ENCODE measurements around the gene ARMC2.
"Not testable (repeated sequence)": the region's sequence is repeated elsewhere in the genome, so short reads cannot be mapped to it uniquely, and the experiment has no call there.

Gene ARMC2

GRCh38 chr6:108853077-108853476 lies 4.9 kb downstream of the ARMC2 start:
- peaks cover 14% of the 10 kb centered on the region for H3K36me3 ChIP-seq (ENCODE audit: insufficient read depth, insufficient read length, low read length)
- H3K9me3 ChIP-seq (ENCODE audit: insufficient read depth, low read length), result peaks cover 8% of the 10 kb centered on the region
- TF ChIP-seq YY1 (IDR thresholded peaks at IDR 0.05; ENCODE audit: insufficient read depth, insufficient read length) (no peak), ZNF274 (IDR thresholded peaks at IDR 0.05; ENCODE audit: low read depth, low read length) (no peak), SUZ12 (IDR thresholded peaks at IDR 0.05; ENCODE audit: extremely low read depth, insufficient read depth, insufficient read length) (no peak)
- no peak overlapping the region for H3K4me3 ChIP-seq (ENCODE audit: insufficient read length, low read depth)
- H3K4me1 ChIP-seq (ENCODE audit: insufficient read depth, insufficient read length), result no peaks in the 10 kb centered on the region
- no peak for DNase-seq (ENCODE audit: low read depth, low spot score)
- no peaks in the 10 kb centered on the region for H3K27me3 ChIP-seq (ENCODE audit: insufficient read depth, insufficient read length)
- no peak overlapping the region for H3K9ac ChIP-seq (ENCODE audit: insufficient read length, low read depth)

DNA sequence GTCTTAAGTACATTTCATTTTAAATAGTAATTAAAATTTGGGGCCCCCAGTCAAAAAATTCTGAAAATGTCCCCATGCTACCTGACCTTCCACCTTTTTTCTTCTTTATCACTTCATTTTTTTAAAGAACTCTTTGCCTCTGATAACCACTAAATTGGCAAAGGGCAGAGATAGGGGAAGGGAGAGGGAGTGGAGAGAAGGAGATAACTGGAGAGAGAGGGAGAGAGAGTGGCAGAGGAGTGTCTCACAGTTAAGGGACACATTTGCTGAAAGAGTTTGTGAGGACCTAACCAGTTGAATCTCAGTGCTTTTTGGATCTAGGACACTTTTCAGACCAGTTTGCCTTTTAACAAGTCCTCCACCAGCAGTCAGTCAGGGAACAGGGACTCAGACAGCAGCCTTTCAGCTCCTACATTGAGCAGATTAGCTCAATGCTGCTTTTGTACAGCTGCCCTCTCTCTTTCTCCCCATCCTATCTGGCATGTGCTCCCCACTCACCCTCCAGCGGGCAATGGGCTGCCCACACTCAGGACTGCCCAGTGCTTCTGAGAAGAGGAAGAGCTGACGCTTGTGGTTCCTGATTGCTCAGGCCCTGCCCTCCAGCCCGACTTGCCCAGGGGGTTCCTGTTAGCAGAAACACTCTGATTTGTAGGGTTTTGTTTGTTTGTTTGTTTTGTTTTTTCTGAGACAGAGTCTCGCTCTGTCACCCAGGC lies 14.4 kb downstream of the ARMC2 start:
- TF ChIP-seq ZNF274 (IDR thresholded peaks at IDR 0.05; ENCODE audit: low read depth, low read length) (no peak), YY1 (IDR thresholded peaks at IDR 0.05; ENCODE audit: insufficient read depth, insufficient read length) (no peak), SUZ12 (IDR thresholded peaks at IDR 0.05; ENCODE audit: extremely low read depth, insufficient read depth, insufficient read length) (no peak)
- H3K4me1 ChIP-seq (ENCODE audit: insufficient read depth, insufficient read length), result no peaks in the 10 kb centered on the region
- H3K36me3 ChIP-seq (ENCODE audit: insufficient read depth, insufficient read length, low read length), result peaks cover 6% of the 10 kb centered on the region

GRCh38 chr6:108865751-108866286 lies 17.6 kb downstream of the ARMC2 start:
- not testable (repeated sequence) for H3K36me3 ChIP-seq (ENCODE audit: insufficient read depth, insufficient read length, low read length); H3K4me1 ChIP-seq (ENCODE audit: insufficient read depth, insufficient read length); DNase-seq (ENCODE audit: low read depth, low spot score); H3K9me3 ChIP-seq (ENCODE audit: insufficient read depth, low read length); H3K4me3 ChIP-seq (ENCODE audit: insufficient read length, low read depth); H3K9ac ChIP-seq (ENCODE audit: insufficient read length, low read depth); H3K27me3 ChIP-seq (ENCODE audit: insufficient read depth, insufficient read length)

More for the DNA sequence above, 14.4 kb downstream of the ARMC2 start:
- Histone ChIP-seq H3K27me3 (ENCODE audit: insufficient read depth, insufficient read length) (no peaks in the 10 kb centered on the region), H3K9me3 (ENCODE audit: insufficient read depth, low read length) (no peaks in the 10 kb centered on the region; the same call in 1 of the 2 replicates), H3K4me3 (ENCODE audit: insufficient read length, low read depth) (no peak overlapping the region), H3K9ac (ENCODE audit: insufficient read length, low read depth) (no peak overlapping the region)
- DNase-seq (ENCODE audit: low read depth, low spot score), result no peak

GRCh38 chr6:108866798-108867197 lies 18.6 kb downstream of the ARMC2 start:
- no peak for DNase-seq (ENCODE audit: low read depth, low spot score)
- Histone ChIP-seq H3K27me3 (ENCODE audit: insufficient read depth, insufficient read length) (no peaks in the 10 kb centered on the region), H3K36me3 (ENCODE audit: insufficient read depth, insufficient read length, low read length) (peaks cover 3% of the 10 kb centered on the region), H3K9me3 (ENCODE audit: insufficient read depth, low read length) (no peaks in the 10 kb centered on the region), H3K4me3 (ENCODE audit: insufficient read length, low read depth) (no peak overlapping the region), H3K9ac (ENCODE audit: insufficient read length, low read depth) (no peak overlapping the region), H3K4me1 (ENCODE audit: insufficient read depth, insufficient read length) (peaks cover 4% of the 10 kb centered on the region)
- TF ChIP-seq YY1 (IDR thresholded peaks at IDR 0.05; ENCODE audit: insufficient read depth, insufficient read length), result no peak
- no peak for TF ChIP-seq ZNF274 (IDR thresholded peaks at IDR 0.05; ENCODE audit: low read depth, low read length)
- no peak for TF ChIP-seq SUZ12 (IDR thresholded peaks at IDR 0.05; ENCODE audit: extremely low read depth, insufficient read depth, insufficient read length)

- H3K9ac ChIP-seq (ENCODE audit: insufficient read length, low read depth), result no peak overlapping the region
- H3K4me3 ChIP-seq (ENCODE audit: insufficient read length, low read depth), result no peak overlapping the region
- DNase-seq (ENCODE audit: low read depth, low spot score), result no peak
- H3K36me3 ChIP-seq (ENCODE audit: insufficient read depth, insufficient read length, low read length), result no peaks in the 10 kb centered on the region
- no peaks in the 10 kb centered on the region for H3K9me3 ChIP-seq (ENCODE audit: insufficient read depth, low read length)
- H3K27me3 ChIP-seq (ENCODE audit: insufficient read depth, insufficient read length), result no peaks in the 10 kb centered on the region
- TF ChIP-seq SUZ12 (IDR thresholded peaks at IDR 0.05; ENCODE audit: extremely low read depth, insufficient read depth, insufficient read length) (no peak), YY1 (IDR thresholded peaks at IDR 0.05; ENCODE audit: insufficient read depth, insufficient read length) (no peak), ZNF274 (IDR thresholded peaks at IDR 0.05; ENCODE audit: low read depth, low read length) (no peak)
- H3K4me1 ChIP-seq (ENCODE audit: insufficient read depth, insufficient read length), result peaks cover 6% of the 10 kb centered on the region
Observed at GRCh38 chr6:108868647-108869046, 20.4 kb downstream of the ARMC2 start.

DNA sequence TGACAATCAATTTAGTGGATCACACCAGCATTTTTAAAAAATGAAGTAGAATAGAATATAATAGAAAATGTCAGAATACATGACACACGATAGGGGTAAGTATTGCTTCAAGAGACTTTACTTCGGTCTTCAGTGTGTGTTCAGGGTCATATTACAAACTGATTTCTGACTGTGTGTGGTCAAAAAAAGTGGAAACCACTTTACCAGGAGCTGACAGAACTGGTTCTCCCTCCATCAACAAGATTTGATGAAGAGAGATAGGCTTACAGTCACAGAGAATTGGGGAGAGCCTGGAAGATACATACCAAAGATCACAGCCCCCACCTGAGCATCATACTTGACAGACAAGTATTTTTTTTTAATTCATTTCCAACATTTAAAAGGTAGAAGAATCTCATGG lies 21.7 kb downstream of the ARMC2 start:
- Histone ChIP-seq H3K9ac (ENCODE audit: insufficient read length, low read depth) (no peak overlapping the region), H3K36me3 (ENCODE audit: insufficient read depth, insufficient read length, low read length) (no peaks in the 10 kb centered on the region), H3K27me3 (ENCODE audit: insufficient read depth, insufficient read length) (no peaks in the 10 kb centered on the region), H3K9me3 (ENCODE audit: insufficient read depth, low read length) (no peaks in the 10 kb centered on the region), H3K4me1 (ENCODE audit: insufficient read depth, insufficient read length) (peaks cover 6% of the 10 kb centered on the region), H3K4me3 (ENCODE audit: insufficient read length, low read depth) (no peak overlapping the region)
- no peak for TF ChIP-seq YY1 (IDR thresholded peaks at IDR 0.05; ENCODE audit: insufficient read depth, insufficient read length)
- TF ChIP-seq ZNF274 (IDR thresholded peaks at IDR 0.05; ENCODE audit: low read depth, low read length), result no peak
- no peak for TF ChIP-seq SUZ12 (IDR thresholded peaks at IDR 0.05; ENCODE audit: extremely low read depth, insufficient read depth, insufficient read length)
- DNase-seq (ENCODE audit: low read depth, low spot score), result no peak

DNA sequence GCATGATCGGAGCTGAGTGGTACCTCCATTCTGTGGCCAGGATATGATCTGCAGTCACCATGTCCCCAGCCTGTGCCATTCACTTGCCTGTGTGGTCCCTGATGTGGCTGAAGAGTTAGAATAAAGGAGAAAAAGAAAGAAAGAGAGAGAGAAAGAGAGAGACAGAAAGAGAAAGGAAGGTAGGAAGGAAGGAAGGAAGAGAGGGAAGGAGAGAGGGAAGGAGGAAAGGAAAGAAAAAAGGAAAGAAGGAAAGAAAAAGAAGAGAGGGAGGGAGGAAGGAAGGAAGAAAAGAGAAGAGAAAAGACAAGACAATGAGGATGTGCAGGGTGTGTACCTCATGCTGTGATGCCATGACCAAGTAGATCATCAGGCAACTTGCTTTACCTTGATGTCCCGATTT lies 22.1 kb downstream of the ARMC2 start:
- Histone ChIP-seq H3K27me3 (ENCODE audit: insufficient read depth, insufficient read length) (no peaks in the 10 kb centered on the region), H3K36me3 (ENCODE audit: insufficient read depth, insufficient read length, low read length) (no peaks in the 10 kb centered on the region), H3K9ac (ENCODE audit: insufficient read length, low read depth) (no peak overlapping the region), H3K4me3 (ENCODE audit: insufficient read length, low read depth) (no peak overlapping the region), H3K4me1 (ENCODE audit: insufficient read depth, insufficient read length) (peaks cover 6% of the 10 kb centered on the region), H3K9me3 (ENCODE audit: insufficient read depth, low read length) (no peaks in the 10 kb centered on the region)
- no peak for DNase-seq (ENCODE audit: low read depth, low spot score)
- TF ChIP-seq YY1 (IDR thresholded peaks at IDR 0.05; ENCODE audit: insufficient read depth, insufficient read length), result no peak

All from NT2/D1 (cell line).